ENCODE results near the gene PTPRD. TPM values are rescaled to one million over a fixed set of nuclear protein-coding genes. Genes with fewer than 3 reads are reported as not detected.

PTPRD gene
- total and polyA plus RNA-seq, 2 of the 4 experiments (the other 2 are of a cell fraction): 0.07 to 0.18 TPM

GRCh38 chr9:8651846-8652215, 1961.0 kb downstream of the PTPRD start:
- no peak overlapping the region for H3K27ac ChIP-seq (ENCODE audit: insufficient read depth, low read length)
- ATAC-seq (ENCODE audit: low read depth): no peak

More at GRCh38 chr9:8651846-8652215, 1961.0 kb downstream of the PTPRD start:
- no peak overlapping the region for H4K91ac ChIP-seq (ENCODE audit: insufficient read depth, low read depth, low read length)
- no peaks in the 10 kb centered on the region for H3K9me3 ChIP-seq (ENCODE audit: control insufficient read depth, insufficient read depth, low read length)
- H3K4me3 ChIP-seq (ENCODE audit: insufficient read depth, low read depth, low read length): no peak overlapping the region
- no peak overlapping the region for H3K23ac ChIP-seq (ENCODE audit: low read depth, low read length)
- H2AK5ac ChIP-seq (ENCODE audit: low read depth, low read length): no peak overlapping the region
- no peak for DNase-seq
- H4K5ac ChIP-seq (ENCODE audit: low read depth, low read length): no peak overlapping the region
- no peak overlapping the region for H2AFZ ChIP-seq (replicated peaks; ENCODE audit: low read length, poor library complexity)
- no peak overlapping the region for H3K14ac ChIP-seq (replicated peaks; ENCODE audit: low read depth, low read length)
- H3K79me1 ChIP-seq (ENCODE audit: low read depth in 1 of 2, low read length in 2 of 2): no peaks in the 10 kb centered on the region
- H3K4me2 ChIP-seq (ENCODE audit: low read depth, low read length): no peak overlapping the region
- in situ Hi-C loops (cut with MboI; ENCODE audit: low sequenced_read_pairs) (no loop called here), dilution Hi-C loops (cut with HindIII; ENCODE audit: low sequenced_read_pairs, unreplicated experiment) (no loop called here), intact Hi-C loops (cut with micrococcal nuclease) (no loop called here)
- no peak overlapping the region for H4K8ac ChIP-seq (ENCODE audit: low read depth in 2 of 2, low read length in 2 of 2)
- no peak overlapping the region for H2BK120ac ChIP-seq (ENCODE audit: low read depth, low read length)
- no peak overlapping the region for H3K9ac ChIP-seq (ENCODE audit: low read depth, low read length)
- no peak overlapping the region for H2AK9ac ChIP-seq (replicated peaks; ENCODE audit: low read depth, low read length, poor library complexity)
- H4K20me1 ChIP-seq (ENCODE audit: insufficient read depth, low read length): no peaks in the 10 kb centered on the region
- H3K18ac ChIP-seq (ENCODE audit: low read depth, low read length): no peak overlapping the region
- no peak overlapping the region for H3K4ac ChIP-seq (ENCODE audit: low read depth, low read length)
- CTCF ChIA-PET: no interaction called here
- POLR2A ChIA-PET (ENCODE audit: unreplicated experiment): no interaction called here
- no peak for TF ChIP-seq RAD21 (IDR thresholded peaks at IDR 0.05; ENCODE audit: low read length)
- TF ChIP-seq POLR2A (IDR thresholded peaks at IDR 0.05; ENCODE audit: low read depth, low read length): no peak
- no peak for TF ChIP-seq MAFK (IDR thresholded peaks at IDR 0.05; ENCODE audit: low read depth, low read length)
- TF ChIP-seq FOS (IDR thresholded peaks at IDR 0.05; ENCODE audit: low read depth, low read length): no peak
- no peak for TF ChIP-seq ELK1 (IDR thresholded peaks at IDR 0.05; ENCODE audit: borderline replicate concordance, low read depth, low read length)
- no peak for TF ChIP-seq USF2 (IDR thresholded peaks at IDR 0.05; ENCODE audit: low read depth, low read length)
- no peaks in the 10 kb centered on the region for H3K36me3 ChIP-seq (ENCODE audit: control insufficient read depth, insufficient read depth, low read length)
- no peak overlapping the region for H2BK15ac ChIP-seq (ENCODE audit: low read depth, low read length)
- H3K56ac ChIP-seq (ENCODE audit: extremely low read depth, insufficient read depth, low read length): no peak overlapping the region
- BruUV-seq (replicated peaks): no TSS peak
- no CpG with 5 or more reads among the region's 3 CpGs for WGBS, 2 experiments (ENCODE audit: extremely low coverage in 2 of 2, insufficient read length in 1 of 2)
- H2BK20ac ChIP-seq (ENCODE audit: low read depth, low read length): no peak overlapping the region
- no peak overlapping the region for H2BK5ac ChIP-seq (ENCODE audit: low read depth, low read length, poor library complexity, severe bottlenecking)
- H3K4me1 ChIP-seq (ENCODE audit: control insufficient read depth, insufficient read depth, low read length): no peaks in the 10 kb centered on the region
- no peaks in the 10 kb centered on the region for H3K27me3 ChIP-seq (ENCODE audit: control insufficient read depth, insufficient read depth, low read length)
- H3K9me1 ChIP-seq (ENCODE audit: insufficient read depth, low read length): no peaks in the 10 kb centered on the region
